Measurements from ENCODE around the gene AHI1.
"Not testable (repeated sequence)": the region's sequence is repeated elsewhere in the genome, so short reads cannot be mapped to it uniquely, and the experiment has no call there.

Gene AHI1

DNA sequence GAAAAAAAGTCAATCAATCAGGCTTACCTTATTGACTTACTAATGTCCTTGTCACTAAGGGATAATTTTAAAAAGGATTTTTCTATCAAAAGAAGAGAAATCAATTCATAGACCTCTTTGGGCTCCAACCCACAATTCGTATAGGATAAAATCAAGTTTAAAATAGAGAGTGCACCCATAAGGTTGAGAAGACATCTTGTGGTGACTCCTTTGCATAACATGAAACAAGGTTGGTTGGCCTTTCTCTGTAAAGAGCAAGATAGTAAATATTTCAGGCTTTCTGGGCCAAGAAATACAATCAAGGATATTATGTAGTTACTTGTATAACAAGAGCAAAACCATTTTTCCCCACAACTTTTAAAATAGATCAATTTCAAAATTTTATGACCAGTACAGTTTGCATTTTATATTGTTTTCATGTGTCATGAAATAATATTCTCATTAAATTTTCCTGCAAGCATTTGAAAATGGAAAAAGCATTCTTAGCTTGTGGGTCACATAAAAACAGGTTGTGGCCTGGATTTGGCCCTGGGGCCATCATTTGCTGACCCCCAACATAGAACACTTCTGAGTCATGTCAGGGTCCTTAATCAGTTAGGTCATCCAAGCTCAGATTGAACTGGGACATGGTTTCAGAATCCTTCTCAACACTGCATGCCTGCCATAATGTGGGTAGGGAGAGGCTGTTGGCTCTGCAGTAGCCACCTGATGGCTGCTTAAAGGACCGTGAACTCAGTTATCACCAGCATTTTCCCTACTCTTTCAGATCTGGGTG, 239.7 kb downstream of the AHI1 start:
- DNase-seq, result no peak

DNA sequence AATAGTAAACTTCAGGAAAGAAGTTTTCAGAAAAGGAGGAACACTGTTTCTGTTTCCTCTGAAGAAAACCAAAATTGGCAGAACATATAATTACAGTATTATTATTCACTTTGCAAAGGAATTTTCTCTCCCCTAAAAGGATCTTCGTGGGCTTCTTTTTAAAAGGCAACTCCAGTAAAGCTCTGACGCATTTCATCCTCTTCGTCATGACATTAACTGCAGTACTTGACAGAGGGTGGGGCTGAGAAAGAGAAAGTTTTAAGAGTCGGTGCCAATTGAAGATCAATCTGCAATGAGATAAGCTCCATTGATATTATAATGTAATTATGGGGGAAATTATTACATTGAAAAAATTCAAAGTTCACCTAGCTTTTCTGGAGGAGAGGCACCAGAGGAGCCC, 240.7 kb downstream of the AHI1 start:
- no peak for DNase-seq

DNA sequence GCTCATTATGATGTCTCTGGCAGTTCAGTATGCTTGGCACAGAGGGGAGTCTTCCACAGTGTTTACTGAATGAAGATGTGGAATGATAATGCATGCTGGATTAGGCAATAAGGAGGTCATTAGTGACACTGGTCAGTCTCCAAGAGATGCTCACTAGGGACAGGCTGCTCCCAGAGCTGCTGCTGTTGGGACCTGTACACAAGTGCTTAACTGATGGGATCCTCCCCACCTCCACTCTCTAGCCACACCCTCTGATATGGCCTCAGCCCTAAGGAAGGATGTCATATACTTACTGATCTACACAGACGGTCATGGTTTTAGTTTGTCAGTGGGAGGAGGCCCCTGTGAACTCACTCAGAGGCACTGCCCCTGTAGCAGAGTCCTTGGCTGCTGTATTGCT, 243.1 kb downstream of the AHI1 start:
- no peak for DNase-seq

DNA sequence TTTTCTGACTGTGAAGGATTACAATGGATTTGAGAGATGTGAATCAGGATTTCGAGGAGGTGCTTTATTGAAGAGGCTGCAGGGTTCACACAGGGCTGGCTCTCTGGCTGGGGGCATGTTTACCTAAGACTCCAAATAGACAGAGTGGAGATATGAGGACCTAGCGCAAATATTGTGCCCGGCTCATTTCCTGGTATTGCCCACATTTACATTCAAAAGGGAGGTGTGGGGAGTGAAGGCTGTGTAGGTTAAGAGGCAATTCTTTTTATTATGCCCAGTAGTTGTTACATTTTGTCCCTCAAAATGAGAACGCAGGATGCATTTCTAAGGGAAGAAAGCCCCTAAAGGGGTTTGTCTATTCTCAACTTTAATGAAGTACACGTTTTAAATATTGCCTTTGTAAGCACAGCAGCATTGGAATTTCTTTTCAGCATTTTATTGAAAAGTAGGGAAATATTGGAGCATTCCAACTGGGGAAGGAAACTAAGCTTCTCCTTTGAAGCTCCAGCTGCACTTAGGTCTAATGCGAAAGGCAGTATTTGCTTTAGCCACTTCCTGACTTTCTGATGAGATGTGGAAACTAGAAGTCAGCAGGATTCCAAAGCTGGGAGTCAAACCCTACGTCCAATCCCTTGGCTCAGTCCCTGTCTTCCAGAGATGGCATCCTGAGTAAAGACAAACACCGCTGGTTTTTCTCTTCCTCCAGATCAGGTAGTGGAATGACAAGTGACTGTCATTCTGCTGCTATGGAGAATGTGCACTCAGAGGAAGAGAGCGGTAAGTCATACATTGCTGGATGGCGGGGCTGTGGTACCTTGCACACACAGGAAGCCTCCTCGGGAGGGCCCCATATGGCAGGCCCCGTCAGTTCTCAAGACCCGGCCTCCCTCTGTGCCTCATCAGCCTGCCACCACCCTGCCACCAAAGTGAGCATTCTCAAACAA, 245.8 kb downstream of the AHI1 start:
- no peak for DNase-seq

DNA sequence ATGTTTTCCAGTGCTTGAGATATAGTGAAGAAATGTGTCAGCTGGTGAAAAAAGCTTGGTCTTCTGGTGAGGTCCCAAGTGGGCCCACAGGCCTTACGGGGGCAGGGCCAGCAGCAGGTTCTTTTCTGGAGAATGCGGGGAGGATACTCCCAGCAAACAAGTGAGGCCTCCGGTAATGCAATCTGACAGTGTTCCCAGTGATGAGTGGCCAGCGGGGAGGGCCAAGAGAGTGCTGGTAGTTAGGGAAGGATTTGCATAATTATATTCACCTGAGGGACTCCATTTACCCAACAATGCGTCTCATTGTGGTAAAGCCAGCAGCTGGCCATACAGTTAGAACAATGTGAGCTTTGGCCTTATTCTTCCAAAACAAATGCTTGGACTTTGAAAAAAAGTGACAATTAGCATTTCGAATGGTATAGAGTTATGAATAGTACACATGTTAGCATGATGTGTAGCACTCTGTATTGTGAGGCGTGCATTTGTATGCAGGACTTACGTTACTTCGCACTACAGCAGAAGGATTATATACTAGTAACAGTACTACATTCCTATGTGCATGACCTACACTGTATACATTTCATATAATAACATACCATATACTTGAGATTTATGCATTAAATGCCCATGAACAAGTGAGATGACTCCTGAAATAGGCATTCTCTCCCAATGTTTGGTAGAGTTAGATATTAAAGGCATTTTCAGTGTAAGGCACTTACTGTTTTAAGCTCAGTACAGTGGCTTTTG, 246.6 kb downstream of the AHI1 start:
- no peak for DNase-seq

- DNase-seq, result peak; percentile 9
Measured at GRCh38 chr6:135250234-135250633, 247.3 kb downstream of the AHI1 start.

DNA sequence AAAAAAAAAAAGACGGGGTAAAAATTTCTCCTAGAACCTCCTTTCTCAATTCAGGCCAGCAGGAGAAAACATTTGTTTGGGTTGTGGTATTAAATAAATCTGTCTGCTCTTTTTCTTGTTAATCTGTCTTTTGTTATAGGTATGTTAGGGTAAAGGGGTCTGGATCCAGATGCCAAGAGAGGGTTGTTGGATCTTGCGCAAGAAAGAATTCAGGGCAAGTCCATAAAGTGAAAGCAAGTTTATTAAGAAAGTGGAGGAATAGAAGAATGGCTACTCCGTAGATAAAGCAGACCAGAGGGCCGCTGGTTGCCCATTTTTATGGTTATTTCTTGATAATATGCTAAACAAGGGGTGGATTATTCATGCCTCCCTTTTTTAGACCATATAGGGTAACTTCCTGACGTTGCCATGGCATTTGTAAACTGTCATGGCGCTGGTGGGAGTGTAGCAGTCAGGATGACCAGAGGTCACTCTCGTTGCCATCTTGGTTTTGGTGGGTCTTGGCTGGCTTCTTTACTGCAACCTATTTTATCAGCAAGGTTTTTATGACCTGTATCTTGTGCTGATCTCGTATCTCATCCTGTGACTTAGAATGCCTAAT, 251.0 kb downstream of the AHI1 start:
- DNase-seq, result not testable (repeated sequence)

DNA sequence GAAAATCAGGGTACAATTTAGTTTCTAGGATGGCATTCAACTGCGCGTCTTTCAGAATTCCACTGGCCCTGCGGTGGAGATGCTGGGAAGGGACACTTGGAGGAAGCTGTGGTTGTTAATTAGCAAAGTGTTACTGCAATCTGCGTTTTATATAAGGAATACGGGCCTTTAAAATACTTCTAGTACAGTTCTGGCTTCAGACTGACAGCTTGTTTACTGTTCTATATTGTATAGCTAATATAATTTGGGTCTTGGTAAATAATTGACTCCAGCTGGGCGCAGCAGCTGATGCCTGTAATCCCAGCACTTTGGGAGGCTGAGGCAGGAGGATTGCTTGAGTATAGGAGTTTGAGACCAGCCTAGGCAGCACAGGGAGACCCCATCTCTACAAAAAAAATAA, 252.7 kb downstream of the AHI1 start:
- no peak for DNase-seq

GRCh38 chr6:135243871-135244796, 253.4 kb downstream of the AHI1 start:
- no peak for DNase-seq

- no peak for DNase-seq
Measured at GRCh38 chr6:135240711-135241110, 256.8 kb downstream of the AHI1 start.

DNA sequence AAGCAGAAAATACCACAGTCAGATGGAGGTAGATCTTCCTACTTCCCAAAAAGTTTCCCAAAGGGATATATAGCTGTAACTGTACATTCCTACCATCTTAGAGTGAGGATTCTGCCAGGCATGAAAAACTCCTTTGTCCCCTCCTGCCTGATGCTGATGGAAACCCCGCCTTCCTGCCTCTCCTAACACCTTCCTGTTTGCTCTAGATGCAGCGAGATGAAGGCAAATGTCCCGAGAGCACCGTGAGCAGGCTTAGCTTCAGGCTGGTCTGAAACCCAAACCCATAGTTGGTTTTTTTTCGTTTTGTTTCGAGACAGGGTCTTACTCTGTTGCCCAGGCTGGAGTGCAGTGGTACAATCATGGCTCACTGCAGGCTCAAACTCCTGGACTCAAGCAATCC, 260.8 kb downstream of the AHI1 start:
- DNase-seq, result no peak

GRCh38 chr6:135236319-135236718, 261.2 kb downstream of the AHI1 start:
- DNase-seq, result no peak

GRCh38 chr6:135235716-135236115, 261.8 kb downstream of the AHI1 start:
- no peak for DNase-seq

- DNase-seq, result no peak
Measured at GRCh38 chr6:135234492-135234780, 263.1 kb downstream of the AHI1 start.

- DNase-seq, result no peak
Measured at GRCh38 chr6:135233686-135234491, 263.7 kb downstream of the AHI1 start.

All from CD4-positive, alpha-beta T cell treated with Interleukin-21 for 1 hour (primary cell).